A549 (cell line): ENCODE results near the gene TSNAX.

ENCODE experiments used
- BHLHE40 ChIP-seq: IDR thresholded peaks from 2 replicates; pipeline ENCODE4 v1.6.1; 2012; ENCODE audit warnings: low read depth, low read length, inconsistent platforms
- CBX2 ChIP-seq: fragments of 200-600 bp; sonication (generic); IDR thresholded peaks from 2 replicates; pipeline ENCODE4 v1.6.1; 2016; ENCODE audit warnings: low read depth, mild to moderate bottlenecking, borderline replicate concordance
- CBX8 ChIP-seq: fragments of 200-600 bp; sonication (generic); IDR thresholded peaks from 2 replicates; pipeline ENCODE4 v1.6.1; 2016
- CEBPB ChIP-seq, 2 experiments: fragments of >200 bp in 1 of 2; sonication (Bioruptor Twin) in 1 of 2; formaldehyde crosslinking in 1 of 2; IDR thresholded peaks; 2 replicates each; pipeline ENCODE4 v1.6.1; 2012 to 2016
- JUNB ChIP-seq: fragments of >200 bp; sonication (Bioruptor Twin); formaldehyde crosslinking; IDR thresholded peaks from 2 replicates; pipeline ENCODE4 v1.6.1; 2016
- RFX5 ChIP-seq: fragments of 450-650 bp; IDR thresholded peaks from 2 replicates; pipeline ENCODE4 v1.7.1; 2014; ENCODE audit warnings: antibody characterized with exemption, mild to moderate bottlenecking, moderate library complexity
- TF ChIP-seq, protein P1 (sequence below): fragments of >200 bp; sonication (Bioruptor Twin); formaldehyde crosslinking; IDR thresholded peaks from 3 replicates; pipeline ENCODE4 v1.5.1; 2016
- TF ChIP-seq, protein P2 (sequence below): fragments of 450-650 bp; IDR thresholded peaks from 2 replicates; pipeline ENCODE4 v1.6.1; 2014; ENCODE audit warnings: antibody characterized with exemption

DNA sequence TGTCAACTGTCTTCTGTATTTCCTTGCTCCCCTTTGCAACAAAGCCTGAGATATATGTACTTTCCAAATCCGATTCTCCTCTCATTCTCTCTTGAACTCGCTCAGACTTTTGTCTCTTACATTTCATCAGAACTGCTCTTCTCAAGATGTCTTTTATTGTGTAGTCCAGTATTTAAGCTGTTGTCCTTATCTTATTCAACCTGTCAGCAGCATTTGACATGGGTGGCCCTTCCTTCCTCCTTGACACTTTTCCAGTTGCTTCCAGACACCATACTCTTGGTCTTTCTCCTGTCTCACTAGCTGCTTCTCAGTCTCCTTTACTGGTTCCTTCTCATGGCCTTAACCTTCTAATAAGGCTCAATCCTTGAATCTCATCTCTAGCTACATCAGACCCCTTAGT, 47.0 kb downstream of the TSNAX start:
- TF ChIP-seq JUNB (no peak), BHLHE40 (no peak), CBX2 (no peak), RFX5 (no peak), CBX8 (no peak), CEBPB (IDR thresholded peaks at IDR 0.05) (no peak)
- TF ChIP-seq, protein P1, sequence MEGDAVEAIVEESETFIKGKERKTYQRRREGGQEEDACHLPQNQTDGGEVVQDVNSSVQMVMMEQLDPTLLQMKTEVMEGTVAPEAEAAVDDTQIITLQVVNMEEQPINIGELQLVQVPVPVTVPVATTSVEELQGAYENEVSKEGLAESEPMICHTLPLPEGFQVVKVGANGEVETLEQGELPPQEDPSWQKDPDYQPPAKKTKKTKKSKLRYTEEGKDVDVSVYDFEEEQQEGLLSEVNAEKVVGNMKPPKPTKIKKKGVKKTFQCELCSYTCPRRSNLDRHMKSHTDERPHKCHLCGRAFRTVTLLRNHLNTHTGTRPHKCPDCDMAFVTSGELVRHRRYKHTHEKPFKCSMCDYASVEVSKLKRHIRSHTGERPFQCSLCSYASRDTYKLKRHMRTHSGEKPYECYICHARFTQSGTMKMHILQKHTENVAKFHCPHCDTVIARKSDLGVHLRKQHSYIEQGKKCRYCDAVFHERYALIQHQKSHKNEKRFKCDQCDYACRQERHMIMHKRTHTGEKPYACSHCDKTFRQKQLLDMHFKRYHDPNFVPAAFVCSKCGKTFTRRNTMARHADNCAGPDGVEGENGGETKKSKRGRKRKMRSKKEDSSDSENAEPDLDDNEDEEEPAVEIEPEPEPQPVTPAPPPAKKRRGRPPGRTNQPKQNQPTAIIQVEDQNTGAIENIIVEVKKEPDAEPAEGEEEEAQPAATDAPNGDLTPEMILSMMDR, result no peak
- TF ChIP-seq, protein P2, sequence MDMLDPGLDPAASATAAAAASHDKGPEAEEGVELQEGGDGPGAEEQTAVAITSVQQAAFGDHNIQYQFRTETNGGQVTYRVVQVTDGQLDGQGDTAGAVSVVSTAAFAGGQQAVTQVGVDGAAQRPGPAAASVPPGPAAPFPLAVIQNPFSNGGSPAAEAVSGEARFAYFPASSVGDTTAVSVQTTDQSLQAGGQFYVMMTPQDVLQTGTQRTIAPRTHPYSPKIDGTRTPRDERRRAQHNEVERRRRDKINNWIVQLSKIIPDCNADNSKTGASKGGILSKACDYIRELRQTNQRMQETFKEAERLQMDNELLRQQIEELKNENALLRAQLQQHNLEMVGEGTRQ, result no peak
